ENCODE data around the gene ARL4C. TPM values are rescaled to one million over a fixed set of nuclear protein-coding genes. Genes with fewer than 3 reads are reported as not detected.
A peak's percentile ranks its signal among the peaks of the same experiment; 100 is the strongest.

ARL4C gene
- total and polyA plus RNA-seq, 2 of the 8 experiments (the other 6 are each of a cell fraction or from before 2014, with no cell fraction given) = 7.0 to 16.9 TPM

GRCh38 chr2:234447189-234447588 lies 49.7 kb downstream of the ARL4C start:
- no peak overlapping the region for H3K4ac ChIP-seq (replicated peaks; ENCODE audit: insufficient read length, low read depth, low read length)
- peak overlapping the region; percentile 44 for H2BK12ac ChIP-seq (ENCODE audit: low read depth, low read length)
- H2AK5ac ChIP-seq (ENCODE audit: low read depth, low read length) = no peak overlapping the region
- H4K20me1 ChIP-seq (replicated peaks in 1 of 2; ENCODE audit: control insufficient read depth in 1 of 2, insufficient read depth in 2 of 2, low read length in 2 of 2) = no peaks in the 10 kb centered on the region
- H3K79me1 ChIP-seq (ENCODE audit: low read depth, low read length) = no peaks in the 10 kb centered on the region
- H3K79me2 ChIP-seq (ENCODE audit: control insufficient read depth in 1 of 2, insufficient read depth in 2 of 2, low read length in 2 of 2) = no peaks in the 10 kb centered on the region
- H2BK15ac ChIP-seq (ENCODE audit: low read length) = no peak overlapping the region
- H3K18ac ChIP-seq (ENCODE audit: extremely low read depth, low read length) = no peak overlapping the region; the same call in 1 of the 2 replicates
- ChIA-PET POLR2A (ENCODE audit: partially characterized antibody) (no interaction called here), CTCF (ENCODE audit: partially characterized antibody) (no interaction called here)
- FAIRE-seq (no peak), DNase-seq (ENCODE audit: low read depth in 1 of 2, low spot score in 2 of 2) (no peak)
- no peak overlapping the region for H2BK120ac ChIP-seq (replicated peaks; ENCODE audit: low read depth, low read length)
- H4K8ac ChIP-seq (ENCODE audit: extremely low read depth, insufficient read depth, low read length) = no peak overlapping the region
- no peak overlapping the region for H2BK20ac ChIP-seq (ENCODE audit: low read length)
- H4K5ac ChIP-seq (ENCODE audit: insufficient read length, low read depth, low read length) = no peak overlapping the region
- no peak overlapping the region for H3K9ac ChIP-seq (replicated peaks in 1 of 4; ENCODE audit: extremely low read depth in 1 of 4, low read depth in 3 of 4, low read length in 3 of 4)
- no peak overlapping the region for H3K4me2 ChIP-seq (ENCODE audit: insufficient read depth in 1 of 2, low read depth in 2 of 2, low read length in 2 of 2)
- H2AFZ ChIP-seq (ENCODE audit: low read length) = no peak overlapping the region
- H3K9me3 ChIP-seq (ENCODE audit: insufficient read depth in 2 of 2, low read depth in 1 of 2, low read length in 1 of 2) = no peaks in the 10 kb centered on the region
- H3K23ac ChIP-seq (ENCODE audit: insufficient read length) = no peak overlapping the region
- H3K4me3 ChIP-seq (ENCODE audit: extremely low read depth in 1 of 4, insufficient read depth in 2 of 4, low read depth in 3 of 4, low read length in 4 of 4) = no peak overlapping the region
- H4K91ac ChIP-seq (replicated peaks; ENCODE audit: insufficient read length, low read length) = no peak overlapping the region
- H3K4me1 ChIP-seq (replicated peaks in 1 of 4; ENCODE audit: control insufficient read depth in 3 of 4, insufficient read depth in 4 of 4, low read length in 3 of 4) = peaks cover 4 to 13% (median 9%) of the 10 kb centered on the region in 4 experiments; a peak in 5 of 7 replicates
- no peaks in the 10 kb centered on the region for H3K23me2 ChIP-seq (ENCODE audit: low read depth, low read length)
- H3K36me3 ChIP-seq (ENCODE audit: control insufficient read depth in 2 of 4, insufficient read depth in 4 of 4, low read length in 3 of 4) = no peaks in the 10 kb centered on the region
- 87% methylated on average over 6 of the region's 6 CpGs; no CpG with 5 or more reads in 1 of the 2 experiments for WGBS, 2 experiments (ENCODE audit: extremely low coverage in 1 of 2, insufficient coverage in 1 of 2, insufficient read length in 1 of 2, insufficient replicate concordance in 2 of 2, low coverage in 1 of 2, low lambda C conversion rate in 2 of 2, missing lambda C conversion rate in 1 of 2)
- H2BK5ac ChIP-seq (ENCODE audit: low read depth, low read length) = peak overlapping the region; percentile 31; the same call in 1 of the 2 replicates
- TF ChIP-seq SIRT6 (IDR thresholded peaks at IDR 0.05; ENCODE audit: low read length) (no peak), TAF7 (optimal IDR thresholded peaks at IDR 0.05; ENCODE audit: borderline replicate concordance, low read depth, low read length) (no peak), RNF2 (IDR thresholded peaks at IDR 0.05; ENCODE audit: borderline replicate concordance, low read depth, low read length, missing control alignments, poor library complexity, severe bottlenecking) (no peak), SUZ12 (IDR thresholded peaks at IDR 0.05; ENCODE audit: low read length) (no peak), RBBP5 (IDR thresholded peaks at IDR 0.05; ENCODE audit: borderline replicate concordance, low read depth, low read length) (no peak), YY1 (IDR thresholded peaks at IDR 0.05; ENCODE audit: low read depth, low read length) (no peak), NRF1 (IDR thresholded peaks at IDR 0.05; ENCODE audit: low read depth, low read length) (no peak), TCF12 (IDR thresholded peaks at IDR 0.05; ENCODE audit: low read depth, low read length) (no peak), USF2 (IDR thresholded peaks at IDR 0.05; ENCODE audit: low read length) (no peak), POLR2A (IDR thresholded peaks at IDR 0.05; ENCODE audit: control extremely low read depth in 1 of 2, low read depth in 2 of 2, low read length in 2 of 2) (no peak), TBP (IDR thresholded peaks at IDR 0.05; ENCODE audit: low read depth, low read length) (no peak)
- H3K56ac ChIP-seq (replicated peaks; ENCODE audit: insufficient read length, low read depth, low read length) = no peak overlapping the region
- no peak overlapping the region for H3K14ac ChIP-seq (ENCODE audit: insufficient read length)
- no peaks in the 10 kb centered on the region; a peak in 2 of 7 replicates for H3K27me3 ChIP-seq (replicated peaks in 1 of 4; ENCODE audit: control insufficient read depth in 3 of 4, extremely low read depth in 1 of 4, insufficient read depth in 3 of 4, low read length in 3 of 4)
- H3K27ac ChIP-seq (ENCODE audit: low read depth, low read length) = no peak overlapping the region
